ENCODE measurements around the gene ZKSCAN4. TPM values are rescaled to one million over a fixed set of nuclear protein-coding genes. Genes with fewer than 3 reads are reported as not detected.

Gene ZKSCAN4
- total and polyA plus RNA-seq, 2 donors (not counting 1 experiment from before 2014, with no cell fraction given), result 3.0 to 12.1 TPM

GRCh38 chr6:28267695-28268059, 15.6 kb upstream of the ZKSCAN4 start:
- Histone ChIP-seq H4K20me1 (ENCODE audit: control insufficient read depth, insufficient read depth, low read length, poor library complexity, severe bottlenecking) (no peaks in the 10 kb centered on the region), H3K4me1 (ENCODE audit: control insufficient read depth in 2 of 2, insufficient read depth in 2 of 2, low read length in 2 of 2) (peaks cover 10 to 18% of the 10 kb centered on the region in 2 donors), H3K9me3 (ENCODE audit: control extremely low read depth in 1 of 3, control insufficient read depth in 2 of 3, insufficient read depth in 1 of 3, low read length in 2 of 3) (no peaks in the 10 kb centered on the region), H3K36me3 (replicated peaks in 1 of 2; ENCODE audit: control extremely low read depth in 1 of 2, control insufficient read depth in 1 of 2, extremely low read depth in 1 of 2, insufficient read depth in 2 of 2, low read length in 1 of 2) (peaks cover 0 to 12% of the 10 kb centered on the region in 2 experiments), H3K79me2 (ENCODE audit: control insufficient read depth, insufficient read depth, low read length) (peaks cover 24% of the 10 kb centered on the region), H3K9ac (ENCODE audit: low read length) (peak overlapping the region; percentile 89), H3K4me3 (ENCODE audit: control extremely low read depth in 1 of 5, extremely low read depth in 1 of 5, insufficient read depth in 1 of 5, low read depth in 2 of 5, low read length in 4 of 5) (peak overlapping the region; percentile 62 to 100 (median 72)), H2AFZ (ENCODE audit: insufficient read depth, low read depth, low read length, poor library complexity, severe bottlenecking) (peak overlapping the region; percentile 94), H3K27ac (ENCODE audit: low read length in 2 of 2) (peak overlapping the region in 1 of 2 donors; percentile 77), H3K4me2 (replicated peaks; ENCODE audit: low read depth, low read length, poor library complexity, severe bottlenecking) (peak overlapping the region; percentile 84), H3K27me3 (replicated peaks in 1 of 4; ENCODE audit: control extremely low read depth in 1 of 4, control insufficient read depth in 3 of 4, insufficient read depth in 4 of 4, low read length in 3 of 4) (no peaks in the 10 kb centered on the region)
- Mint-ChIP-seq H3K4me1 (peaks cover 10% of the 10 kb centered on the region), H3K27ac (no peak overlapping the region), H3K4me3 (no peak overlapping the region), H3K27me3 (no peaks in the 10 kb centered on the region), H3K9me3 (ENCODE audit: insufficient read depth) (no peaks in the 10 kb centered on the region)
- ChIA-PET POLR2A (interaction anchor here (0.7 to 2.1 kb wide), 5 partner anchors 15 to 163 kb away, joined by 3 to 12 read pairs (median 6); partner anchors contain the start of genes ZKSCAN4, ZKSCAN8, ZSCAN12 and ZSCAN31), CTCF (interaction anchor here (1.0 to 3.0 kb wide), 5 partner anchors 13 to 88 kb away, joined by 3 to 24 read pairs (median 9); partner anchors contain the start of genes PGBD1, ZKSCAN3 and ZKSCAN4)
- intact Hi-C loops (cut with micrococcal nuclease), result loop anchor here (1.0 to 5.0 kb wide), 10 partner anchors 15 to 880 kb away; partner anchors contain the start of genes ZKSCAN3, ZKSCAN4, ZNF165 and ZNF391
- DNase-seq (no peak), ATAC-seq (ENCODE audit: low read depth) (no peak)
- no peak for TF ChIP-seq EZH2 (IDR thresholded peaks at IDR 0.05; ENCODE audit: borderline replicate concordance, insufficient read depth, low read depth, low read length, poor library complexity, severe bottlenecking)
- no peak for TF ChIP-seq CTCF (IDR thresholded peaks at IDR 0.05)
- 13% methylated on average over 1 of the region's 1 CpG for WGBS (ENCODE audit: insufficient coverage)
